Panc1 (cell line): ENCODE results near the gene RB1. TPM values are rescaled to one million over a fixed set of nuclear protein-coding genes. Genes with fewer than 3 reads are reported as not detected.

ENCODE experiments used
- ATAC-seq: fragments of 200-7000 bp; cut with Tn5 transposase; 2 replicates; pipeline ENCODE4 v1.9.1; 2020; ENCODE audit warnings: mild to moderate bottlenecking, moderate library complexity
- BruUV-seq: library from RNA; stranded (reverse); fragments of 400-500 nt; replicated peaks from 2 replicates; lab custom pipeline; 2021; lab: Mats Ljungman, UMichigan
- CTCF ChIA-PET: fragments of 300-600 bp; sonication (Branson Sonifier 250); formaldehyde crosslinking; loops from one replicate; lab custom pipeline; 2022; ENCODE audit warnings: antibody characterized with exemption; lab: Charles Lee
- POLR2A ChIA-PET: fragments of 300-600 bp; sonication (Branson Sonifier 250); formaldehyde crosslinking; loops from one replicate; lab custom pipeline; 2022; ENCODE audit warnings: antibody characterized with exemption; lab: Charles Lee
- DNase-seq: peaks from one replicate; pipeline ENCODE4 v3.0.0-alpha.2; 2010; ENCODE audit warnings: low read depth, low spot score
- H3K27ac ChIP-seq: 2 replicates; pipeline ENCODE4 v1.5.1; 2011; ENCODE audit warnings: mild to moderate bottlenecking, low read length, inconsistent platforms
- H3K27me3 ChIP-seq: fragments of 200-500 bp; sonication (Bioruptor generic); 2 replicates; pipeline ENCODE4 v1.6.0; 2014; ENCODE audit warnings: low read length, inconsistent platforms; ENCODE audit not compliant: control insufficient read depth, insufficient read depth
- H3K36me3 ChIP-seq: fragments of 200-500 bp; sonication (Bioruptor generic); 2 replicates; pipeline ENCODE4 v1.5.1; 2014; ENCODE audit warnings: inconsistent platforms, mild to moderate bottlenecking, low read length, moderate library complexity; ENCODE audit not compliant: control insufficient read depth, insufficient read depth
- H3K4me1 ChIP-seq: 2 replicates; pipeline ENCODE4 v1.5.1; 2011; ENCODE audit warnings: inconsistent platforms, mild to moderate bottlenecking, low read length, moderate library complexity; ENCODE audit not compliant: control insufficient read depth, insufficient read depth
- H3K4me3 ChIP-seq, 2 experiments: 2 replicates each; pipeline ENCODE4 v1.5.1; 2011 to 2012; ENCODE audit warnings: low read depth in 2 of 2, low read length in 2 of 2, mild to moderate bottlenecking in 2 of 2, inconsistent platforms in 1 of 2, moderate library complexity in 1 of 2
- H3K9me3 ChIP-seq: fragments of 200-500 bp; sonication (Bioruptor generic); 2 replicates; pipeline ENCODE4 v1.5.1; 2014; ENCODE audit warnings: low read depth, mild to moderate bottlenecking, inconsistent platforms, low read length, moderate library complexity; ENCODE audit not compliant: control insufficient read depth, insufficient read depth
- POLR2AphosphoS5 ChIP-seq: IDR thresholded peaks from 2 replicates; pipeline ENCODE4 v1.6.1; 2012; ENCODE audit warnings: mild to moderate bottlenecking, low read depth, low read length, moderate library complexity
- REST ChIP-seq, 2 experiments: IDR thresholded peaks; 2 replicates each; pipeline ENCODE4 v1.6.1; 2011 to 2012; ENCODE audit warnings: low read depth in 2 of 2, control low read depth in 1 of 2, low read length in 1 of 2, mild to moderate bottlenecking in 1 of 2, moderate library complexity in 1 of 2; ENCODE audit not compliant: insufficient read depth in 1 of 2
- SIN3A ChIP-seq: IDR thresholded peaks from 2 replicates; pipeline ENCODE4 v1.6.1; 2012; ENCODE audit warnings: low read depth, mild to moderate bottlenecking, low read length, moderate library complexity, borderline replicate concordance; ENCODE audit not compliant: insufficient read depth
- TCF7L2 ChIP-seq: IDR thresholded peaks from 2 replicates; pipeline ENCODE4 v1.6.1; 2011; ENCODE audit warnings: mild to moderate bottlenecking, low read depth, low read length, inconsistent platforms
- in situ Hi-C: cut with HindIII; loops from 2 replicates; pipeline ENCODE4 v1.10.0; 2016; ENCODE audit warnings: low sequenced_read_pairs, low pct_unique_long_range_greater_than_20kb
- intact Hi-C: fragments of 100-400 bp; cut with micrococcal nuclease; formaldehyde crosslinking; loops from one replicate; pipeline ENCODE4 v1.10.0; 2022; ENCODE audit not compliant: unreplicated experiment
- total RNA-seq: library from RNA; stranded (reverse); gene quantifications from one replicate; pipeline ENCODE4 v1.2.1, GENCODE V29; 2021; ENCODE audit not compliant: unreplicated experiment
- TF ChIP-seq, protein P1 (sequence below): fragments of 450-650 bp; IDR thresholded peaks from 2 replicates; pipeline ENCODE4 v1.5.1; 2017; ENCODE audit warnings: mild to moderate bottlenecking

RB1 gene
- total RNA-seq, 1 experiment from 2014 or later, result 36.0 TPM

DNA sequence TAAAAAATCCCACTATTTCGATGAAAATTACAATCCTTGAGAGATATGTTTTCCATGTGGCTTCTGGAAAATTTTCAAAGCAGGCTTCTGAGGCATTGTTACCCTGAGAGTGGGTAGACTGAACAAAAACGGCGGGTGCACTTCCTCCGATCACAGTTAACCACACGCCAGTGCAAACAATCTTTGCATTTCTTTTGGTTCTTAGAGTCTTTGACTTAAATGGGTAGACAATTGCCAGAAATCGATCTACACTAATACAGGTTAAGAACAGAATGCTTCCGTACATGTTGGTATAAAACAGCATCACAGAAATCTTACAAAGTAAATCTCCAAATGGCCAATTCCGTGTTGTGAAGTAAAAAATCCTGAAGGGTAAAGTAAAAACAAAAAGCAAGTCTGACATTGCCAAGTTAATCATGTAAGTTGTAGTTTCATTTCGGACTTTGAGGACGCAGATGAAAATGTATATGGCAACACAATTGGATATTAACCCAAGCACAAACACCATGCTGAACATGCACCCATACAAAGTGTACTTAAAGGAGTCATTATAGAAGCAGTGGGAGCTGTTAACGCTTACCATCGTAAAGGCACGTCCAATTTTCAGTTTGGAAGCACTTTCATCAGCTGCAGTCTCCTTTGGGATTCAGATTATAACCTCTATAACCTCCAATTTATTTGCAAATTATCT lies 108.4 kb downstream of the RB1 start:
- peak overlapping the region; percentile 87 for H3K27ac ChIP-seq
- H3K4me3 ChIP-seq, result peak overlapping the region; percentile 47 to 54
- H3K4me1 ChIP-seq, result peaks cover 9% of the 10 kb centered on the region; the same call in 1 of the 2 replicates
- CTCF ChIA-PET, result no interaction called here
- H3K9me3 ChIP-seq, result no peaks in the 10 kb centered on the region
- no peaks in the 10 kb centered on the region for H3K36me3 ChIP-seq
- no TSS peak for BruUV-seq
- peak; percentile 86 for ATAC-seq
- intact Hi-C loops, result no loop called here
- TF ChIP-seq, protein P1, sequence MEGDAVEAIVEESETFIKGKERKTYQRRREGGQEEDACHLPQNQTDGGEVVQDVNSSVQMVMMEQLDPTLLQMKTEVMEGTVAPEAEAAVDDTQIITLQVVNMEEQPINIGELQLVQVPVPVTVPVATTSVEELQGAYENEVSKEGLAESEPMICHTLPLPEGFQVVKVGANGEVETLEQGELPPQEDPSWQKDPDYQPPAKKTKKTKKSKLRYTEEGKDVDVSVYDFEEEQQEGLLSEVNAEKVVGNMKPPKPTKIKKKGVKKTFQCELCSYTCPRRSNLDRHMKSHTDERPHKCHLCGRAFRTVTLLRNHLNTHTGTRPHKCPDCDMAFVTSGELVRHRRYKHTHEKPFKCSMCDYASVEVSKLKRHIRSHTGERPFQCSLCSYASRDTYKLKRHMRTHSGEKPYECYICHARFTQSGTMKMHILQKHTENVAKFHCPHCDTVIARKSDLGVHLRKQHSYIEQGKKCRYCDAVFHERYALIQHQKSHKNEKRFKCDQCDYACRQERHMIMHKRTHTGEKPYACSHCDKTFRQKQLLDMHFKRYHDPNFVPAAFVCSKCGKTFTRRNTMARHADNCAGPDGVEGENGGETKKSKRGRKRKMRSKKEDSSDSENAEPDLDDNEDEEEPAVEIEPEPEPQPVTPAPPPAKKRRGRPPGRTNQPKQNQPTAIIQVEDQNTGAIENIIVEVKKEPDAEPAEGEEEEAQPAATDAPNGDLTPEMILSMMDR, result no peak
- no peak for TF ChIP-seq SIN3A
- TF ChIP-seq POLR2AphosphoS5, result no peak
- no peak for TF ChIP-seq REST (IDR thresholded peaks at IDR 0.05; ENCODE audit: insufficient read depth in 1 of 2, low read depth in 2 of 2, low read length in 1 of 2)
- no peak for TF ChIP-seq TCF7L2
- POLR2A ChIA-PET, result no interaction called here
- in situ Hi-C loops, result no loop called here
- no peak for DNase-seq
- H3K27me3 ChIP-seq, result no peaks in the 10 kb centered on the region

DNA sequence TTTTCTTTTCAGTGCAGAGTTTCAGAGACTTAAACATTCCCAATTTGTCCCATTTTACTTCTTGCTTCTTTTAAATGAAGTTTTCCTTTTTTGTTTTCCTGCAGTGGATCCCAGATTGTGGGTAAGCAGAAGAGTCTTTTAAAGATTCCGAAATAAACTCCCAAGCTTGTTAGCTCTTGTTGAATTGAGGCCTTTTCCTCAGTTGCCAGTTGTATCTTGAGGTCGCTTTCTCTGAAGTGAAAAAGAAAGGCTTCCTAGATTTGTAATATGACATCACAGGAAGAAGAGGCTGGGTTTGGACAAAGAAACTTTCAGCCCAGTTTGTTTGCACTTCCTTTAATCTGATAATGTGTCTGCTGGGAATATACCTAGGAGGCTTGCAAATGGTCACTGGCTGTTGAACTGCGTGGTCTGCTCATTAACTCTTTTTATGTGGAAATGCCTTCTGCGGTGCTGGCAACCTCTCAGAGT lies 109.4 kb downstream of the RB1 start, which contains the start of gene LPAR6:
Gene LPAR6, minus strand, starts transcription at position 233 of the 471 bp plus-strand sequence. CDS start 690 bp downstream, outside the sequence.
- DNase-seq, result no peak
- in situ Hi-C loops (no loop called here), intact Hi-C loops (no loop called here)
- ChIA-PET CTCF (no interaction called here), POLR2A (no interaction called here)
- no TSS peak for BruUV-seq
- H3K36me3 ChIP-seq, result no peaks in the 10 kb centered on the region
- H3K4me3 ChIP-seq, result peak within 1 kb of the TSS; percentile 47 to 54
- peak; percentile 83 for ATAC-seq
- H3K9me3 ChIP-seq, result no peaks in the 10 kb centered on the region
- no peaks in the 10 kb centered on the region for H3K27me3 ChIP-seq
- peak within 1 kb of the TSS; percentile 87 for H3K27ac ChIP-seq
- TF ChIP-seq TCF7L2 (peak; percentile 47; the same call in 1 of the 2 replicates), POLR2AphosphoS5 (no peak)
- H3K4me1 ChIP-seq, result peaks cover 9% of the 10 kb centered on the region; the same call in 1 of the 2 replicates

DNA sequence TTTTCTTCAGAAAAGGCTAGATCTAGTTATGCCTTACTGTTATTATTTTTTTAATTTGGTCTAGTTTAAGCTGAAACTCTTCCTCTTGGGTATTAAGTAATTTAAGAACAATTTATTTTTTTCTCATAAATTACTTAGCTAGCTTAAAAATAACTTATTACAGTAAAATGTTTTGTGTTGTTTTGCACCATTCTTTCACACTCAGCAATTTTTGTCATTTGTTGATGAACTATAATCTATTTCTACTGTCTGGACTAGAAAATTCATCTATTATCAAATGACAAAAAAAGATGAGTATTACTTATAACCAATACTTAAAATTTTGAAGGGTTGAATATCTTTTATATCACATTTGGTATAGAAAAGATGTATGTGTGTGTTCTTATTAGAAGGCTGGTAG lies 111.0 kb downstream of the RB1 start:
- no peaks in the 10 kb centered on the region for H3K36me3 ChIP-seq
- in situ Hi-C loops, result no loop called here
- no peak overlapping the region; the same call in 1 of the 2 replicates for H3K27ac ChIP-seq
- ChIA-PET CTCF (no interaction called here), POLR2A (no interaction called here)
- H3K4me3 ChIP-seq, result no peak overlapping the region
- H3K4me1 ChIP-seq, result peaks cover 9% of the 10 kb centered on the region; the same call in 1 of the 2 replicates
- no peak for ATAC-seq
- no peaks in the 10 kb centered on the region for H3K9me3 ChIP-seq
- TF ChIP-seq POLR2AphosphoS5 (no peak), SIN3A (no peak), REST (IDR thresholded peaks at IDR 0.05; ENCODE audit: insufficient read depth in 1 of 2, low read depth in 2 of 2, low read length in 1 of 2) (no peak), TCF7L2 (no peak)
- TF ChIP-seq, protein P1, result no peak
- DNase-seq, result no peak
- no TSS peak for BruUV-seq
- intact Hi-C loops, result no loop called here
- H3K27me3 ChIP-seq, result no peaks in the 10 kb centered on the region
